GM06990 (cell line): ENCODE results near the gene CCDC159.

Source experiments
- DNase-seq: peaks from one replicate; pipeline ENCODE4 v3.0.0-alpha.2; 2011; ENCODE audit not compliant: insufficient read length; ENCODE audit errors: extremely low read depth
- H3K27me3 ChIP-seq: replicated peaks from 2 replicates; pipeline ENCODE4 v1.6.0; 2011; ENCODE audit warnings: low read length; ENCODE audit not compliant: control insufficient read depth, insufficient read depth
- H3K36me3 ChIP-seq: 2 replicates; pipeline ENCODE4 v1.5.1; 2011; ENCODE audit warnings: low read length; ENCODE audit not compliant: control insufficient read depth, insufficient read depth
- H3K4me3 ChIP-seq: replicated peaks from 2 replicates; pipeline ENCODE4 v1.5.1; 2011; ENCODE audit warnings: low read depth, mild to moderate bottlenecking, control low read depth, low read length
- TF ChIP-seq, protein P1 (sequence below): IDR thresholded peaks from 2 replicates; pipeline ENCODE4 v1.5.1; 2011; ENCODE audit warnings: low read length, control low read depth, mild to moderate bottlenecking, inconsistent platforms; ENCODE audit not compliant: insufficient read depth, poor library complexity, severe bottlenecking

Gene CCDC159

GRCh38 chr19:11356676-11357550 is 10.6 kb downstream of the CCDC159 start:
- no peak overlapping the region for H3K4me3 ChIP-seq
- H3K36me3 ChIP-seq = no peaks in the 10 kb centered on the region
- no peaks in the 10 kb centered on the region; the same call in 1 of the 2 replicates for H3K27me3 ChIP-seq
- DNase-seq = no peak
- TF ChIP-seq, protein P1, sequence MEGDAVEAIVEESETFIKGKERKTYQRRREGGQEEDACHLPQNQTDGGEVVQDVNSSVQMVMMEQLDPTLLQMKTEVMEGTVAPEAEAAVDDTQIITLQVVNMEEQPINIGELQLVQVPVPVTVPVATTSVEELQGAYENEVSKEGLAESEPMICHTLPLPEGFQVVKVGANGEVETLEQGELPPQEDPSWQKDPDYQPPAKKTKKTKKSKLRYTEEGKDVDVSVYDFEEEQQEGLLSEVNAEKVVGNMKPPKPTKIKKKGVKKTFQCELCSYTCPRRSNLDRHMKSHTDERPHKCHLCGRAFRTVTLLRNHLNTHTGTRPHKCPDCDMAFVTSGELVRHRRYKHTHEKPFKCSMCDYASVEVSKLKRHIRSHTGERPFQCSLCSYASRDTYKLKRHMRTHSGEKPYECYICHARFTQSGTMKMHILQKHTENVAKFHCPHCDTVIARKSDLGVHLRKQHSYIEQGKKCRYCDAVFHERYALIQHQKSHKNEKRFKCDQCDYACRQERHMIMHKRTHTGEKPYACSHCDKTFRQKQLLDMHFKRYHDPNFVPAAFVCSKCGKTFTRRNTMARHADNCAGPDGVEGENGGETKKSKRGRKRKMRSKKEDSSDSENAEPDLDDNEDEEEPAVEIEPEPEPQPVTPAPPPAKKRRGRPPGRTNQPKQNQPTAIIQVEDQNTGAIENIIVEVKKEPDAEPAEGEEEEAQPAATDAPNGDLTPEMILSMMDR = no peak

DNA sequence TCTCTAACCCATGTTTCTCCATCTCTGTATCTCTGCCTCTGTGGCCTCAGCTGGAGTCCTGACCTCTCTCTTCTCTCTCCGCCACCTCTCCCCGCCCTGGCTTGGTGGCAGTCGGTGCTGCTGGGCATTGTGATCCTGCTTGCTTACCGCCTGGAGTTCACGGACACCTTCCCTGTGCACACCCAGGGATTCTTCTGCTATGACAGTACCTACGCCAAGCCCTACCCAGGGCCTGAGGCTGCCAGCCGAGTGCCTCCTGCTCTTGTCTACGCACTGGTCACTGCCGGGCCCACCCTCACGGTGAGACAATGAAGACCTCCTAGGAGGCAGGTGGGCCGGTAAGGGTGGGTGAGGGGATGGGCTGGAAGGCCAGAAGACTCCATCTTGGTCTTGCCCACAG is 13.1 kb downstream of the CCDC159 start:
- H3K36me3 ChIP-seq = no peaks in the 10 kb centered on the region
- H3K27me3 ChIP-seq = no peaks in the 10 kb centered on the region; the same call in 1 of the 2 replicates
- TF ChIP-seq, protein P1 = no peak
- H3K4me3 ChIP-seq = no peak overlapping the region
- no peak for DNase-seq

DNA sequence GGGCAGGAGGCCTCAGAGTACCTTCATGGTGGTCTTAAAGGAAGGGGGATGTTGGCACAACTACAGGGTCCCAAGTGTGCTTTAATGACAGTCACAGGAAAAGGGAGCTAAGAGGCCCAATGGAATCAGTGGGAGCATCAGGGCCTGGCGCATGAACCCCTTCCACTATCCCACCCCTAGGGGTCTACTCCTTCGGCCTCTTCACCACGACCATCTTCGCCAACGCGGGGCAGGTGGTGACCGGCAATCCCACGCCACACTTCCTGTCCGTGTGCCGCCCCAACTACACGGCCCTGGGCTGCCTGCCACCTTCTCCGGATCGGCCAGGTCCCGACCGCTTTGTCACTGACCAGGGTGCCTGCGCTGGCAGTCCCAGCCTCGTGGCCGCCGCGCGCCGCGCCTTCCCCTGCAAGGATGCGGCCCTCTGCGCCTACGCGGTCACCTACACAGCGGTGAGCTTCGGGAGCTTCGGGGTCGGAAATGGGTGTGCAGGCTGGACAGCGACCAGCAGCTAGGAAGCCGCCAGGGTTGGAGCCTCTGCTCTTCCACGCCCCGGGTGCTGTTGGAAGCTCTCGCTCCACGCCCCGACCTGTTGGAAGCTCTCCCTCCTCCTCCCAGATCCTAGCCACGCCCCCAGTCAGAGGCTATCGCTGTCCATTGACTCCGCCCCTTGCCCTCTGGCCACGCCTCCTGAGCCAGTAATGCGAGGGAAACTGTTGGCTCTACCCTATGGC is 14.9 kb downstream of the CCDC159 start:
- H3K4me3 ChIP-seq = no peak overlapping the region
- no peaks in the 10 kb centered on the region for H3K27me3 ChIP-seq
- no peak for DNase-seq
- H3K36me3 ChIP-seq = peaks cover 3% of the 10 kb centered on the region; the same call in 1 of the 2 replicates
- TF ChIP-seq, protein P1 = no peak

DNA sequence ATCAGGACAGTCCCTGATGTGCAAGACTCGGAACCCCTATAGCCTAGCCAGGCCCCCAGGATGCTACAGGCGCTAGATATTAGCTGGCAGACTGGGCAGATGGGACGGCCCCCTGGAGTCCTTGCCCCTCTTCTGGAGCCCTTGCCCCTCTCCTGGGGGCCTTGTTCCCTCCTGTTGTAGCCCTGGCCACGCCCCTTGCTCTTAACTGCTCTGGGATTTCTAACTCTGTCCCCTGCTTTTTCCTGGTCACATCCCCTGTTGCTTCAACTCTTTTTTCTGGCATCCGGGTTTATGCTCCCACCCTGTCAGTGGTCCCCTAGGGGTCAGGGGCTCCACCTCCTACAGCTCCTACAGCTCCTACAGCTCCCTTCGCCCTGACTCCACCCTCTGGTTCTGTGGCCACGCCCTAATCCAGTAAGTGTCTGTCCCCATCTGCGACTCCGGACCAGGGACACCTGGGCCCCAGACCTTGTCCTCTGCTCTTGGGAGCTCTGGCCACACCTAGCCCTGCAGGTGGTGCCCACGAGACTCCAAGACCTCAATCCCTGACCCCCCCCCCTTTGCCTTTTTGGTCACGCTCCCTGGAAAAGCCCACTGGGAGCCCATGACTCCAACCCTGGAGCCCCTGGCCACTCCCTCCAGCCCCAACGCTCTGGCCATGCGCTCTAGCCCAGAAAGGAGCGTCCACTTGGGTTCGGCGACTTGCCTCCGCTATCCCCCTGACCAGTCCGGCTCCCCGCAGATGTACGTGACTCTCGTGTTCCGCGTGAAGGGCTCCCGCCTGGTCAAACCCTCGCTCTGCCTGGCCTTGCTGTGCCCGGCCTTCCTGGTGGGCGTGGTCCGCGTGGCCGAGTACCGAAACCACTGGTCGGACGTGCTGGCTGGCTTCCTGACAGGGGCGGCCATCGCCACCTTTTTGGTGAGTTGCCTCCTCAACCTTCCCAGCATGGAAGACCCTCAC is 15.7 kb downstream of the CCDC159 start:
- H3K27me3 ChIP-seq = no peaks in the 10 kb centered on the region
- H3K4me3 ChIP-seq = no peak overlapping the region
- DNase-seq = no peak
- TF ChIP-seq, protein P1 = no peak
- peaks cover 3% of the 10 kb centered on the region; the same call in 1 of the 2 replicates for H3K36me3 ChIP-seq

DNA sequence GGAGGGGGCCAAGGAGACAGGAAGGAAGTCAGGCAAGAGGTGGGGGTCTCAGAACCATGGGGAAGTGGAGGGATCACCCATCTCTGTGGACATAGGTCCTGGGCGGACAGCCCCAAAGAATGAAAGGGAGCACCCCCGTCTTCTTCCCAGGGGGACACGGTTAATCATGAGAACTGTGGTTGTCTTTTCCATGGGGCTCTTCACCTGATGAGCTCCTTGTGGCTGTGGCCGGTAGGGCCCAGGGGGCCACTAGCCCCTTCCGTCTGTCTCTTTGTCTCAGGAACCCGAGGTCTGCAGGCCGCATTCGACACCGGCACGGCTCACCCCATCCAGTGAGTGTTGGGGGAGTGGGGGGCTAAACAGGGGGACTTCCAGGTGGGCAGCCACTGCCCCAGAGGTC is 17.6 kb downstream of the CCDC159 start:
- DNase-seq = no peak
- Histone ChIP-seq H3K27me3 (no peaks in the 10 kb centered on the region), H3K36me3 (peaks cover 7% of the 10 kb centered on the region), H3K4me3 (no peak overlapping the region)
- TF ChIP-seq, protein P1 = no peak
